Osteocyte (in vitro differentiated cells): ENCODE results near the gene ANGEL1. TPM values are rescaled to one million over a fixed set of nuclear protein-coding genes. Genes with fewer than 3 reads are reported as not detected.

ENCODE experiments used
- DNase-seq: peaks from one replicate; pipeline ENCODE4 v3.0.0; 2021; ENCODE audit warnings: mixed read lengths; ENCODE audit not compliant: unreplicated experiment; ENCODE audit errors: extremely low spot score
- H3K27ac Mint-ChIP-seq: one replicate; pipeline ENCODE4 v1.8.0; 2021; ENCODE audit warnings: mild to moderate bottlenecking, mixed read lengths; ENCODE audit not compliant: unreplicated experiment
- H3K27me3 Mint-ChIP-seq: one replicate; pipeline ENCODE4 v1.8.0; 2021; ENCODE audit warnings: mixed read lengths; ENCODE audit not compliant: unreplicated experiment
- H3K36me3 Mint-ChIP-seq: one replicate; pipeline ENCODE4 v1.8.0; 2021; ENCODE audit warnings: mixed read lengths; ENCODE audit not compliant: unreplicated experiment
- H3K4me1 Mint-ChIP-seq: one replicate; pipeline ENCODE4 v1.8.0; 2021; ENCODE audit warnings: mixed read lengths; ENCODE audit not compliant: unreplicated experiment
- H3K4me3 Mint-ChIP-seq: one replicate; pipeline ENCODE4 v1.8.0; 2021; ENCODE audit warnings: mild to moderate bottlenecking, moderate library complexity, mixed read lengths; ENCODE audit not compliant: unreplicated experiment
- H3K9me3 Mint-ChIP-seq: one replicate; pipeline ENCODE4 v1.8.0; 2021; ENCODE audit warnings: mixed read lengths; ENCODE audit not compliant: unreplicated experiment
- total RNA-seq: library from RNA; stranded (reverse); gene quantifications from 2 replicates; pipeline ENCODE4 v1.2.1, GENCODE V29; 2021
- TF ChIP-seq, protein P1 (sequence below): fragments of 200-600 bp; sonication (generic); IDR thresholded peaks from 2 replicates; pipeline ENCODE4 v1.5.0; 2021; ENCODE audit warnings: antibody characterized with exemption, mild to moderate bottlenecking, moderate library complexity

The ANGEL1 gene
- total RNA-seq, 1 donor from 2014 or later = 18.7 TPM

DNA sequence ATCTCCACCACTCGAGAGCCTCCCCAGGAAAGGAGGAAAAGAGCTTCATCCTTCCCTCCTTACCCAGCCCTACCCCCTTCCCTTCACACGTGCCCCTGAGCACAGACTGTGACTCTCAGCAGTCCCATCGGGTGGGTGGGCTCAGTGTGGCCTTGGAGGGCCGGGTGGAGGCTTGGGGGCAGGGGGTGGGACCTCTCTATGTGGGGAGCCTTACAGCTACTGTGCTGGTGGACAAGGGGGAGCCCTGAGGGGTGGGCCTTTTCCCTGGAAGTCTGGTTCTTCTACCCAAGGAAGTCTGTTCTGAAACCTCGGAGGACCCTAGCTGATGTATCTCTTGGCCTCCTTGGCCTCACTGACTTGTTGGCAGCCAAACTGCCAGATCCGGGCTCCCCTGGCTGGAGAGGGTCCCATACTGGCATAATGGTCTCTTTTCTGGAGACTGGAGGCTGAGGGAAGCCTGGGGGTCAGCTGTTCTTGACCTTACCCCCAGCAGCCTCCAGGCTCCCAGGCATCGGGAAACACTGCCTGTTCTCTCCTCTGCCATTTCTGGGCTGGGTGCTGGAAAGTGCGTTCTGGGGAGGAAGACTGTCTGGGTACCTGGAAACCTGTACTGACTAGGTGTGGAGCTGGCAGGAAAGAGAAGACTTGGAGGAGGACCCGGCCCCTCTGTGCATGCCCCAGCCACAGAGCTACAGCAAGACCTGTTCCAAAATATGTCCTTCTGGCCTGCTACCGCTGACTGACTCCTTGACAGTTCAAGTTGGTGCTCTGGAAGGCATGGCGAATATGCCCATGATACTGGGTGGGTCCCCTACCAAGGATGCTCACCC is 43.8 kb downstream of the ANGEL1 start:
- no peak overlapping the region for H3K27ac Mint-ChIP-seq
- H3K4me3 Mint-ChIP-seq = no peak overlapping the region
- peak; percentile 64 for DNase-seq
- no peaks in the 10 kb centered on the region for H3K27me3 Mint-ChIP-seq
- no peaks in the 10 kb centered on the region for H3K9me3 Mint-ChIP-seq
- peaks cover 3% of the 10 kb centered on the region for H3K36me3 Mint-ChIP-seq
- H3K4me1 Mint-ChIP-seq = peaks cover 21% of the 10 kb centered on the region
- TF ChIP-seq, protein P1, sequence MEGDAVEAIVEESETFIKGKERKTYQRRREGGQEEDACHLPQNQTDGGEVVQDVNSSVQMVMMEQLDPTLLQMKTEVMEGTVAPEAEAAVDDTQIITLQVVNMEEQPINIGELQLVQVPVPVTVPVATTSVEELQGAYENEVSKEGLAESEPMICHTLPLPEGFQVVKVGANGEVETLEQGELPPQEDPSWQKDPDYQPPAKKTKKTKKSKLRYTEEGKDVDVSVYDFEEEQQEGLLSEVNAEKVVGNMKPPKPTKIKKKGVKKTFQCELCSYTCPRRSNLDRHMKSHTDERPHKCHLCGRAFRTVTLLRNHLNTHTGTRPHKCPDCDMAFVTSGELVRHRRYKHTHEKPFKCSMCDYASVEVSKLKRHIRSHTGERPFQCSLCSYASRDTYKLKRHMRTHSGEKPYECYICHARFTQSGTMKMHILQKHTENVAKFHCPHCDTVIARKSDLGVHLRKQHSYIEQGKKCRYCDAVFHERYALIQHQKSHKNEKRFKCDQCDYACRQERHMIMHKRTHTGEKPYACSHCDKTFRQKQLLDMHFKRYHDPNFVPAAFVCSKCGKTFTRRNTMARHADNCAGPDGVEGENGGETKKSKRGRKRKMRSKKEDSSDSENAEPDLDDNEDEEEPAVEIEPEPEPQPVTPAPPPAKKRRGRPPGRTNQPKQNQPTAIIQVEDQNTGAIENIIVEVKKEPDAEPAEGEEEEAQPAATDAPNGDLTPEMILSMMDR = no peak

DNA sequence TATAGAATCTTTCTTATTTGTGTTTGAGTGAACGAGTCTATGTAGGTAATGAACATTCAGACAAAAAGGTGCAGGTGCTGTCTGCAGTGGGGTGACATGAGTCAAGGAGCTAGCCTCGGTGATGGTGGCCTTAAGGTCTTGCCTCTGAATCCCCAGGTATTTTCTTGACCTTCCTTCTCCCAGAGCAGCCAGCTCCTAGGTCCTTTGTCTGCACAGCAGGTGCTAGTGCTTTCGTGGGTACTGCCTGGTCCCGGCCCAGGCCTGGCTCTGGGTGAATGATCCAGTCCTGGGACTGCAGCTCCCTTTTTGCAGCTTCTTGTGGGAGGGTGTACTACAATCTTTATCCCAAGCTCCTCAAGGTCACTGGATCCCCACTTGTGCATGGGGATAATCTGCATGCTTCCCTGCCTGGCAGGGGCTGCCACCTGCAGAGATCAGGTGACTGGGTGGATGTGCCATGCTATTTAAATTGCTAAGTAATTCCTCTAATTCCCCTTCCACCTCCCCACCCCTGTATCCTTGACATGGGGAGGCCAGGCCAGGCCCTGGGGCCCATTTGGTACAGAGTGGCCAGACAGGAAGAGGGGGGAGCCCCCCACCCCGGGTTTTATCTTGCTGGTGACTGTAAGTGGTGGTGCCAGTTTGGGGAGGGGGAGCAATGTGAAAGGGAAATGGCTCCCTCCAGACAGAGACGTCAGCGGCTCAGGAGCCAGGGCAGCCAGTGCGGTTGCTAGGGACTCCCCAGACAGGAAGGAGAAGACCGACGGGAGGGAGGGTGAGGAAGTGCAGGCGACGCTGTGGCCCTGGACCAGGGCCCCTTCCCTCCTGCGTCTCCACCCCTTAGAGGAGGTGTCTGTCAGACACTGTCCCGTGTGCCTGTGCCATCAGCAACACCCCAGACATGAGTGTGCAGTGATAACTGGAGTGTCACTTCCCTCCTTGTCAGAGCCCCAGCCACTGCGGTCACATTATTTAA is 44.7 kb downstream of the ANGEL1 start:
- H3K4me1 Mint-ChIP-seq = peaks cover 21% of the 10 kb centered on the region
- DNase-seq = peak; percentile 76
- no peak overlapping the region for H3K4me3 Mint-ChIP-seq
- H3K9me3 Mint-ChIP-seq = no peaks in the 10 kb centered on the region
- no peaks in the 10 kb centered on the region for H3K27me3 Mint-ChIP-seq
- peaks cover 3% of the 10 kb centered on the region for H3K36me3 Mint-ChIP-seq
- no peak overlapping the region for H3K27ac Mint-ChIP-seq
- TF ChIP-seq, protein P1 = no peak

DNA sequence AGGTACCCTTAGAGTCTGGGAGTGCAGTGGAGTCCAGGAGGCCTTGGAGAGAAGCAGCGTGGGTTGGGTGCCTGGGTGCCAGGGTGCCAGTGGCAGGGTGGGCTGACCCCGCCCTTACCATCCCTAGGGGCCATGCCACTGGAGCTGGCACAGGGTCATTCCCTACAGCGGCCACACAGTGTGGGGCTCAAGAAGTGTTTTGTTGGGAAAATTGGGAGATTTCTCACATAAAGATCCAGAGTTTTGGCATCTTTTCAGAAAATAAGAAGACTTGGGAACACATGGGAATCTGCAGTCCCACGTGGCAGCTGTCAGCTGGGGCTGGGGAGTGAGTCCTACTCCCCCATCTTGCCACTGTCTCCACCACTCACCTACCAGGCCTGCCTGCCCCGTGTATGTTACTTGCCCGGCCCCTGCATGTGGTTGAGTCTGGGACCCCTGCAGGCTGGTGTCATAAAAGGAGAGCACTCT is 47.2 kb downstream of the ANGEL1 start:
- Mint-ChIP-seq H3K27ac (no peak overlapping the region), H3K4me1 (peaks cover 23% of the 10 kb centered on the region), H3K4me3 (no peak overlapping the region), H3K36me3 (peaks cover 3% of the 10 kb centered on the region), H3K27me3 (no peaks in the 10 kb centered on the region), H3K9me3 (no peaks in the 10 kb centered on the region)
- TF ChIP-seq, protein P1 = no peak
- no peak for DNase-seq

DNA sequence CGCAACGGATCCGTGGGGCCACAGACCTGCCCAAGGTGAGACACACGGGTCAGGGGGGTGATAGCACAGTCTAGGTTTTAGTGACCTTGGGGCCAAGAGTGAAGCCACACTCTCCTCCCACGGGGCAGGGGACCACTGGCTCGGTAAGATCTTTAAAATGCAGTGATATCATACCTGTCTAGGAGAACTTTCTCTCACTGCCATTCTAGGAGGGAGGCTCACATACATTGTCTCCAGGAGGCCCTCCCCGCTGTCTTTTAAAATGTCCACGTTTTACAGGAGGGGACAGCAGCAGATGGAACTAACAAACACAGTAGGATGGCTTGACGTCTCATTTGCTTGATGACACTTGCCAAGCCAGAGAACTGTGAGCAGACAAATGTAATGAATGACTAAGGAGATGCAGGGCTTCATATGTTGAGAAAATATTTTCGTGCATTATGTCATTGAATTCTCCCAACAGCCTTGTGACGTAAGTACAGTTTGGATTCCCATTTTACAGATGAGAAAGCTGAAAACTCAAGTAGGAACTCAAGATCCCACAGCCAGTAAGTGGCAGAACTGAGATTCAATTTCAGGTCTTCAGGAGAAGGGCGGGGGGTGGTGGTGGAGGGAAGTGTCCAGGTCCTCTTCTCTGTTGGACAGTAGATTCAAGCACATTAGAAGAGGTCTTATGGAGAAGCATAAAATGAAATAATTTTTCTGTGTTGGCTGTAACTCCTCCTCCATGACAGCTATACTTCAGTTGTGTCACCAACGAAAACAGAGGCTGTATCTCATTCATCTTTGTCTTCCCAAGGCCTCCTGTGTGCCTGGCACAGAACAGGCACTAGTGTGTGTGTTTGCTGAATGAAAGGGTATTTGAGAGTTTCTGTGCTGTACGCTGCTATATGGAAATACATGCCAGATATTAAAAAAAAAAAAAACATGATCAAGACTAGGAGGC is 49.3 kb downstream of the ANGEL1 start:
- Mint-ChIP-seq H3K27ac (no peak overlapping the region), H3K9me3 (no peaks in the 10 kb centered on the region), H3K4me1 (peaks cover 23% of the 10 kb centered on the region), H3K4me3 (peak overlapping the region; percentile 80), H3K27me3 (no peaks in the 10 kb centered on the region), H3K36me3 (peaks cover 3% of the 10 kb centered on the region)
- TF ChIP-seq, protein P1 = no peak
- DNase-seq = no peak
